ENCODE data around the gene CCDC69.
"Not testable (repeated sequence)": the region's sequence is repeated elsewhere in the genome, so short reads cannot be mapped to it uniquely, and the experiment has no call there.

The CCDC69 gene

GRCh38 chr5:151245680-151246219 is 21.9 kb upstream of the CCDC69 start:
- no peak for DNase-seq (ENCODE audit: low read depth)

GRCh38 chr5:151244206-151244605 is 20.3 kb upstream of the CCDC69 start:
- no peak for DNase-seq (ENCODE audit: low read depth)

- DNase-seq (ENCODE audit: low read depth): no peak
Observed at GRCh38 chr5:151243564-151243963, 19.7 kb upstream of the CCDC69 start.

GRCh38 chr5:151243127-151243526 is 19.2 kb upstream of the CCDC69 start:
- no peak for DNase-seq (ENCODE audit: low read depth)

GRCh38 chr5:151240924-151241635 is 17.2 kb upstream of the CCDC69 start:
- DNase-seq (ENCODE audit: low read depth): no peak

- DNase-seq (ENCODE audit: low read depth): not testable (repeated sequence)
Observed at GRCh38 chr5:151240268-151240835, 16.5 kb upstream of the CCDC69 start.

GRCh38 chr5:151239237-151239861 is 15.5 kb upstream of the CCDC69 start:
- DNase-seq (ENCODE audit: low read depth): no peak

- no peak for DNase-seq (ENCODE audit: low read depth)
Observed at GRCh38 chr5:151238303-151238741, 14.4 kb upstream of the CCDC69 start.

- DNase-seq (ENCODE audit: low read depth): no peak
Observed at GRCh38 chr5:151237685-151238084, 13.8 kb upstream of the CCDC69 start.

- no peak for DNase-seq (ENCODE audit: low read depth)
Observed at GRCh38 chr5:151236888-151237287, 13.0 kb upstream of the CCDC69 start.

- DNase-seq (ENCODE audit: low read depth): not testable (repeated sequence)
Observed at GRCh38 chr5:151235239-151235571, 11.3 kb upstream of the CCDC69 start.

- DNase-seq (ENCODE audit: low read depth): no peak
Observed at GRCh38 chr5:151234476-151235238, 10.8 kb upstream of the CCDC69 start.

- DNase-seq (ENCODE audit: low read depth): no peak
Observed at GRCh38 chr5:151233616-151234085, 9.8 kb upstream of the CCDC69 start.

- DNase-seq (ENCODE audit: low read depth): no peak
Observed at GRCh38 chr5:151231359-151231758, 7.5 kb upstream of the CCDC69 start.

GRCh38 chr5:151230048-151230680 is 6.3 kb upstream of the CCDC69 start:
- no peak for DNase-seq (ENCODE audit: low read depth)

- DNase-seq (ENCODE audit: low read depth): no peak
Observed at GRCh38 chr5:151228986-151229385, 5.1 kb upstream of the CCDC69 start.

GRCh38 chr5:151227918-151228447 is 4.1 kb upstream of the CCDC69 start:
- no peak for DNase-seq (ENCODE audit: low read depth)

- DNase-seq (ENCODE audit: low read depth): no peak
Observed at GRCh38 chr5:151225475-151225874, 1.6 kb upstream of the CCDC69 start.

- no peak for DNase-seq (ENCODE audit: low read depth)
Observed at GRCh38 chr5:151225071-151225470, 1.2 kb upstream of the CCDC69 start.

- DNase-seq (ENCODE audit: low read depth): no peak
Observed at GRCh38 chr5:151224372-151224771, 480 bp upstream of the CCDC69 start.

- DNase-seq (ENCODE audit: low read depth): no peak
Observed at GRCh38 chr5:151222790-151223446, 974 bp downstream of the CCDC69 start.

All from stimulated activated CD8-positive, alpha-beta memory T cell treated with anti-CD3 and anti-CD28 coated beads, Interleukin-12 subunit alpha, Interleukin-12 subunit beta, amount 100 ng/mL, for 1 hour (primary cell).